Esophagus squamous epithelium (tissue), 5 donors: ENCODE results near the gene LBX1. TPM values are rescaled to one million over a fixed set of nuclear protein-coding genes. Genes with fewer than 3 reads are reported as not detected.

Experiments
- DNase-seq: peaks from one replicate; lab custom pipeline; 2025; lab: John Stamatoyannopoulos, UW
- H3K27ac ChIP-seq, 4 donors: fragments of 200-600 bp; sonication (generic); one replicate each; pipeline ENCODE4 v1.5.1; 2016 to 2019; ENCODE audit warnings: mild to moderate bottlenecking in 1 of 4
- H3K27me3 ChIP-seq, 4 donors: fragments of 200-600 bp; sonication (generic); 1 replicate in 3 of 4; 2 replicates in 1 of 4; pipeline versions ENCODE4 v1.5.1 to v1.6.0; 2017 to 2021; ENCODE audit warnings: antibody characterized with exemption in 1 of 4
- H3K36me3 ChIP-seq, 3 donors: fragments of 200-600 bp; sonication (generic); one replicate each; pipeline ENCODE4 v1.5.1; 2016 to 2019
- H3K4me1 ChIP-seq, 3 donors: fragments of 200-600 bp; sonication (generic); one replicate each; pipeline ENCODE4 v1.5.1; 2017 to 2019
- H3K4me3 ChIP-seq, 4 donors: fragments of 200-600 bp; sonication (generic); 1 replicate in 3 of 4; 2 replicates in 1 of 4; pipeline ENCODE4 v1.5.1; 2016 to 2019; ENCODE audit warnings: mild to moderate bottlenecking in 2 of 4, moderate library complexity in 1 of 4
- H3K9me3 ChIP-seq, 3 donors: fragments of 200-600 bp; sonication (generic); one replicate each; pipeline ENCODE4 v1.5.1; 2016 to 2019
- POLR2A ChIP-seq, 4 donors: fragments of 450-650 bp; IDR thresholded peaks; one replicate each; pipeline ENCODE4 v1.6.1; 2017; ENCODE audit warnings: antibody characterized with exemption in 4 of 4, mild to moderate bottlenecking in 4 of 4, moderate library complexity in 3 of 4
- WGBS, 2 donors: methylation state at CpG; one replicate each; pipeline ENCODE4 v1.1.5; 2018; 5-methylcytosine and 5-hydroxymethylcytosine counted together
- intact Hi-C: fragments of 100-400 bp; cut with DNase I; formaldehyde crosslinking; loops from one replicate; pipeline ENCODE4 v1.15.0; 2022
- total RNA-seq, 4 donors: library from RNA; depleted of rRNA; stranded (reverse); fragments of >200 nt; gene quantifications; one replicate each; pipeline ENCODE4 v1.1.0, GENCODE V29; 2016
- TF ChIP-seq, protein P1 (sequence below), 6 experiments: fragments of 450-650 bp in 4 of 6; fragments of 200-600 bp in 2 of 6; sonication (generic) in 2 of 6; IDR thresholded peaks; one replicate each; pipeline ENCODE4 v1.5.1; 2016 to 2019; ENCODE audit warnings: antibody characterized with exemption in 6 of 6, mild to moderate bottlenecking in 4 of 6, moderate library complexity in 4 of 6
- donor health status: DM: yes; HTN: yes; CAD: no.

Gene LBX1
- total RNA-seq, 4 donors from 2014 or later: not detected

DNA sequence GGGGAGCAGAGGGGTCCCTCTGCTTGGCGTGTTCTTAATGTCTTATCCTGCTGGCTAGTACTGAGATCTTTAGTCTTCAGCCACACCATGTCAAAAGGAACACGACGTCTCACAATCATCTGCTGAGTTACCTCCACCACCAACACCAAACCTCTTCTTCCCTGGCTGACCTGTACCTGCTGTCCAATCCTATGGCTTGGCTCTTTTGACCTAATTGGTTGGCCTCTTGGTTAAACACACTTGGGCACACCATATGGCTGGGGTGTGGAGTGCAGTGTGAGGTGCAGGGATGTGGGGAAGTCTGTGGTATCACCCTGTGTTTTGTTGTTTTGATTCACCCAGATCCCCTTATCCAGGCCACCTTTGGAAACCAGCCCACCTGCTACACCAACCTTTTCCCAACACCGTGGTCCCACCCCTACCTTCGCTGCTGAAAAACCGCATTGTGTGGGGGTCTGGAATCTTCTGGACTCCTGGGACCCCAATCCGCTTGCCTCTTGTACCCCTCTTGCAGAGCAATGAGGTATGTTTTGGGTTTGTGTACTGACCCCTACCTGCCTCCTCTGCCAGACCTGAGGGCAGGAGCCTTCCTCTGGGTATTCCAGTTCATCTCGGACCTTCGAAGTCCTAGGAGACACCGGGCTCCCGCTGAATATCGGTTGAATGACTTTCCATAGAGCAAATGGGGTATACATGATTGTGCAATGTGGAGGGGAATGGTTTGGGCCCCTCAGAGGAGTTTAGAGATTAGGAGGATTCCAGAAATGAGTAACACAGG is 2.8 kb upstream of the LBX1 start:
- intact Hi-C loops: no loop called here
- 13 to 32% methylated on average over 5 to 7 of the region's 12 CpGs for WGBS, 2 donors
- peaks cover 47 to 100% (median 73%) of the 10 kb centered on the region in 4 donors for H3K27me3 ChIP-seq

DNA sequence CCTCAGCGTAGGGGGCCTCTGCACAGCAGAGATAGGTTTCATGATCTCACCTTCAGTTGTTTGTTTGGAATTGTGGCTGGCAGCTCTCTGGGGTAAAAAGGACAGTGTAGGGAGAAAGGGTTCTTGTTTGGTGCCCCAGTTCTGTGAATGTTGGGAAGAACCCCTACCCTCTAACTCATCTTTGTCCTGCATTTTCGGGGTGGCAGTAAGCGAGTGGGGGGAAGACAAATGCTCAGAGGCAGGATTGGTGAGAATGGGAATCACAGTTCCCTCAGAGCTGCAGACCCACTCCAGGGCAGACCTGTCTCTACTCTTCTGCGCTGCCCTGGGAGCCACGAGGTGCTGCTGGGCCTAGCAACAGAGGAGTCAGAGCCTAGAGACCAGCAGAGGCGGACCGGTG is 1.8 kb upstream of the LBX1 start:
- H3K4me1 ChIP-seq: peaks cover 32 to 46% (median 33%) of the 10 kb centered on the region in 3 donors
- TF ChIP-seq, protein P1, sequence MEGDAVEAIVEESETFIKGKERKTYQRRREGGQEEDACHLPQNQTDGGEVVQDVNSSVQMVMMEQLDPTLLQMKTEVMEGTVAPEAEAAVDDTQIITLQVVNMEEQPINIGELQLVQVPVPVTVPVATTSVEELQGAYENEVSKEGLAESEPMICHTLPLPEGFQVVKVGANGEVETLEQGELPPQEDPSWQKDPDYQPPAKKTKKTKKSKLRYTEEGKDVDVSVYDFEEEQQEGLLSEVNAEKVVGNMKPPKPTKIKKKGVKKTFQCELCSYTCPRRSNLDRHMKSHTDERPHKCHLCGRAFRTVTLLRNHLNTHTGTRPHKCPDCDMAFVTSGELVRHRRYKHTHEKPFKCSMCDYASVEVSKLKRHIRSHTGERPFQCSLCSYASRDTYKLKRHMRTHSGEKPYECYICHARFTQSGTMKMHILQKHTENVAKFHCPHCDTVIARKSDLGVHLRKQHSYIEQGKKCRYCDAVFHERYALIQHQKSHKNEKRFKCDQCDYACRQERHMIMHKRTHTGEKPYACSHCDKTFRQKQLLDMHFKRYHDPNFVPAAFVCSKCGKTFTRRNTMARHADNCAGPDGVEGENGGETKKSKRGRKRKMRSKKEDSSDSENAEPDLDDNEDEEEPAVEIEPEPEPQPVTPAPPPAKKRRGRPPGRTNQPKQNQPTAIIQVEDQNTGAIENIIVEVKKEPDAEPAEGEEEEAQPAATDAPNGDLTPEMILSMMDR (IDR thresholded peaks at IDR 0.05): no peak
- no peak for TF ChIP-seq POLR2A (IDR thresholded peaks at IDR 0.05)
- H3K9me3 ChIP-seq: no peaks in the 10 kb centered on the region
- WGBS, 2 donors: 75 to 82% methylated on average over 3 to 7 of the region's 7 CpGs
- DNase-seq: no peak
- intact Hi-C loops: no loop called here
- H3K4me3 ChIP-seq: no peak overlapping the region
- H3K27me3 ChIP-seq: peaks cover 46 to 100% (median 73%) of the 10 kb centered on the region in 4 donors
- H3K36me3 ChIP-seq: no peaks in the 10 kb centered on the region
- no peak overlapping the region for H3K27ac ChIP-seq

More for the DNA sequence above, 2.8 kb upstream of the LBX1 start:
- Histone ChIP-seq H3K36me3 (no peaks in the 10 kb centered on the region), H3K27ac (no peak overlapping the region), H3K9me3 (peaks cover 0 to 3% (median 0%) of the 10 kb centered on the region in 3 donors), H3K4me1 (peaks cover 23 to 46% (median 31%) of the 10 kb centered on the region in 3 donors), H3K4me3 (no peak overlapping the region)
- no peak for TF ChIP-seq POLR2A (IDR thresholded peaks at IDR 0.05)
- TF ChIP-seq, protein P1 (IDR thresholded peaks at IDR 0.05): no peak
- no peak for DNase-seq

DNA sequence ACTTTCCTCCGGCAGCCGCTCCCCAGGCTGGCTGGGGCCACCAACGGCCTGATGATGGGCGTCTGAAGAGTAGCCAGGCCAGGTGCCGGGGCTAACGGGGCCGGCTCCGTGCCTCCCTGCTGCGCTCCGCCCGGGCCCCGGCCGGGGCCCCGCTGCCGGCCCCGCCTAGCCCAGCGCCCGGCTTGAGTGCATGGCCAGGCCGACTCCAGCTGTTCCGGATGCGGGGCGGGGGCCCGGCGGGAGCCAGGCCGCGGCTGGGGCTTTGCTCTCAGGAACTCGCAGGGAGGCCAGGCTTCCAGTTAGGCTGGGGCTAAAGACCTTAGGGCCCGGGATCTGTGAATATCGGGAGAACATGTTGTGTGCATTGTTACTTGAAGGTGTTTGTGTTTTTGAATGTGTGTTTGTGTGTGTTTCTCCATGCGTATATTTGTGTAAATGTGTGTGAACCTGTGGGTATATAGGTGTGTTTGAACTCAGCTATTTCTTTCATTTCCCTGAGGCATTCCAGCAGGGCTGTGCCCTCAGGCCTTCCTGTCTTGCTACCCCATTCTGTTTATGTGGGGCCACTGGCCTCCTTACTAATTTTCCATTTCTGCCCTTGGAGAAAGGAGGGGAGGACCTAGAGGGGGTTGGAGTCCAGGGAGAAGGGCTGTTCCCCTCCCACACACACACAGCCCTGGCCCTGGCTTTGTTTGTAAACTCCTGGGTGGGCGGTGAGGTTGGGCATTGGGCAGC is 1.1 kb upstream of the LBX1 start:
- TF ChIP-seq, protein P1 (IDR thresholded peaks at IDR 0.05): no peak
- TF ChIP-seq POLR2A (IDR thresholded peaks at IDR 0.05): no peak
- no peak for DNase-seq
- H3K27ac ChIP-seq: no peak overlapping the region
- H3K27me3 ChIP-seq: peaks cover 48 to 100% (median 74%) of the 10 kb centered on the region in 4 donors
- no peaks in the 10 kb centered on the region for H3K36me3 ChIP-seq
- H3K9me3 ChIP-seq: no peaks in the 10 kb centered on the region
- peak overlapping the region in 2 of 4 donors; percentile 29 to 53 for H3K4me3 ChIP-seq
- 24 to 44% methylated on average over 5 to 7 of the region's 31 CpGs for WGBS, 2 donors
- intact Hi-C loops: no loop called here
- H3K4me1 ChIP-seq: peaks cover 39 to 51% (median 40%) of the 10 kb centered on the region in 3 donors

DNA sequence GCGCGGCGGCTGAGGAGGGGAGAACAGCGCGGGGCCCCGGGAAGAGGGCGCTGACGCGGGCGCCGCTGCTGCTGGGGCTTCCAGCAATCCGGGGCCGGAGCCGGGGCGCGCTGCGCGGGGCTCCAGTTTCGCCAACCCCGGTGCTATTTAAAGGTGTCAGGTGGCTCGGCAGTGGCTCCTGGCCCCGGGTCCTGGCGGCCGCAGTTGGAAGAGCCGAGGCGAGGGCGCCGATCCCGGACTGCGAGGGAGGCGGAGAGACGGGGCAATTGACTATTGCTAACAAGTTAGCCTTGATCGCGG is 347 bp downstream of the LBX1 start:
- Histone ChIP-seq H3K36me3 (no peaks in the 10 kb centered on the region), H3K27me3 (peaks cover 50 to 100% (median 76%) of the 10 kb centered on the region in 4 donors), H3K4me1 (peaks cover 44 to 65% (median 51%) of the 10 kb centered on the region in 3 donors), H3K27ac (no peak overlapping the region), H3K9me3 (no peaks in the 10 kb centered on the region), H3K4me3 (peak overlapping the region in 2 of 4 donors; percentile 29 to 53)
- intact Hi-C loops: no loop called here
- 0 to 2% methylated on average over 6 to 30 of the region's 34 CpGs for WGBS, 2 donors
- no peak for TF ChIP-seq POLR2A (IDR thresholded peaks at IDR 0.05)
- TF ChIP-seq, protein P1 (IDR thresholded peaks at IDR 0.05): no peak
- no peak for DNase-seq
